ENCODE results near the gene SEMA3D.

SEMA3D gene

GRCh38 chr7:85081846-85082245, 105.0 kb downstream of the SEMA3D start:
- TF ChIP-seq CTCF (IDR thresholded peaks at IDR 0.05; ENCODE audit: insufficient read depth, low read length, missing control alignments), result no peak
- no peak overlapping the region for H3K4me3 ChIP-seq (ENCODE audit: low read depth, low read length)
- ChIA-PET CTCF (interaction anchor here (0.9 kb wide), 1 partner anchor 11 kb away, joined by 3 read pairs; no protein-coding TSS in a partner anchor), POLR2A (no interaction called here)
- no peak for DNase-seq (ENCODE audit: low read depth, low spot score)

- no peak overlapping the region for H3K4me3 ChIP-seq (ENCODE audit: low read depth, low read length)
- no peak for TF ChIP-seq CTCF (IDR thresholded peaks at IDR 0.05; ENCODE audit: insufficient read depth, low read length, missing control alignments)
- ChIA-PET CTCF (interaction anchor here (0.9 kb wide), 1 partner anchor 11 kb away, joined by 3 read pairs; no protein-coding TSS in a partner anchor), POLR2A (no interaction called here)
- DNase-seq (ENCODE audit: low read depth, low spot score), result no peak
These were observed 105.5 kb downstream of the SEMA3D start for GRCh38 chr7:85081392-85081791.

DNA sequence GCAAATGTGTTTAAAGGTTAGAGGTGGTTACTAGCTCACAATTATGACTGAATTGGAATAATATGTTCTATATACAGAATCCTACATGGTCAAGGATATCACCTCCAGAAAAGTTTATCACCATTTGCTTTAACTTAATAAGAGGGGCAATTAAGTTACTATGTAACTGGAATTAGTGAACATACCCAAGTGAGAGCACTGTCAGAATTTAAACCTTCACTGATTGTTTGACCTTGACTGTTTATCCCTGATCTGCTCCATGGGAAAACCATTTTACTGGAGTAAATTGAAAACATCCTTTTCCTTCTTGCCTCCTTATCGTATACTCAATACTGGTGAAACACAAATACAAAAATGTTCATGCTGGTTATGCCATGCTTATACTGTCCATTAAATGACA, 107.4 kb downstream of the SEMA3D start:
- no peak for TF ChIP-seq CTCF (IDR thresholded peaks at IDR 0.05; ENCODE audit: insufficient read depth, low read length, missing control alignments)
- ChIA-PET POLR2A (no interaction called here), CTCF (interaction anchor here (1.0 kb wide), 1 partner anchor 38 kb away, joined by 3 read pairs; no protein-coding TSS in a partner anchor)
- H3K4me3 ChIP-seq (ENCODE audit: low read depth, low read length), result no peak overlapping the region
- no peak for DNase-seq (ENCODE audit: low read depth, low spot score)

- H3K4me3 ChIP-seq (ENCODE audit: low read depth, low read length), result no peak overlapping the region
- POLR2A ChIA-PET, result no interaction called here
- CTCF ChIA-PET, result no interaction called here
- DNase-seq (ENCODE audit: low read depth, low spot score), result no peak
- no peak for TF ChIP-seq CTCF (IDR thresholded peaks at IDR 0.05; ENCODE audit: insufficient read depth, low read length, missing control alignments)
These were observed 108.7 kb downstream of the SEMA3D start for GRCh38 chr7:85078181-85078580.

DNA sequence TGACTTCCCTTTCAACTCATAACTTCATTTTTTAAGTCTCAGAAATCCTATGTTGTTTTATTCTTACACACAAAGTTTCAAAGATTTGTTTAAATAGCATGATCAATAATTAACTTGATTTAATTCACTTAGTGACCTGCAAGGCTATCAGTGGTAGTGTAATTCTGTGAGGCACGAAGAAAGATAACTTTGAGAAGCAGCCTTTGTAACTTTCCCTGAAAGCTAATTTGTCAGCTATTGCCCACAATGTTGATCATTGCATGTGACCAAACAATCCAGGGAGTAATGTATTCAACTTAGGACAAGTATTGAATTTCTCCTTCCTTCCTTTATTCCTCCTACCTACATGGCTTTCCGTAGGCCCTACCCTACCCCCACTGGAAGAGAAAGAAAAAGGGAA, 111.0 kb downstream of the SEMA3D start:
- no peak overlapping the region for H3K4me3 ChIP-seq (ENCODE audit: low read depth, low read length)
- TF ChIP-seq CTCF (IDR thresholded peaks at IDR 0.05; ENCODE audit: insufficient read depth, low read length, missing control alignments), result no peak
- CTCF ChIA-PET, result no interaction called here
- POLR2A ChIA-PET, result no interaction called here
- DNase-seq (ENCODE audit: low read depth, low spot score), result no peak

- H3K4me3 ChIP-seq (ENCODE audit: low read depth, low read length), result no peak overlapping the region
- DNase-seq (ENCODE audit: low read depth, low spot score), result no peak
- POLR2A ChIA-PET, result no interaction called here
- CTCF ChIA-PET, result no interaction called here
- TF ChIP-seq CTCF (IDR thresholded peaks at IDR 0.05; ENCODE audit: insufficient read depth, low read length, missing control alignments), result no peak
These were observed 111.9 kb downstream of the SEMA3D start for GRCh38 chr7:85074992-85075391.
